GM19455 (cell line): ENCODE data around the gene VARS2.
"Not testable (repeated sequence)": the region's sequence is repeated elsewhere in the genome, so short reads cannot be mapped to it uniquely, and the experiment has no call there.

Source experiments
- ATAC-seq: cut with Tn5 transposase; IDR thresholded peaks from one replicate; pipeline ENCODE4 v1.9.1; 2021; ENCODE audit not compliant: unreplicated experiment

VARS2 gene

GRCh38 chr6:30914076-30914853, at the start of gene VARS2:
Gene VARS2 (plus strand): TSS chr6:30914238. CDS start chr6:30914837, 599 bp downstream.
- peak; percentile 81 for ATAC-seq

- ATAC-seq, result no peak
Observed at GRCh38 chr6:30864325-30864724, 49.7 kb upstream of the VARS2 start.

DNA sequence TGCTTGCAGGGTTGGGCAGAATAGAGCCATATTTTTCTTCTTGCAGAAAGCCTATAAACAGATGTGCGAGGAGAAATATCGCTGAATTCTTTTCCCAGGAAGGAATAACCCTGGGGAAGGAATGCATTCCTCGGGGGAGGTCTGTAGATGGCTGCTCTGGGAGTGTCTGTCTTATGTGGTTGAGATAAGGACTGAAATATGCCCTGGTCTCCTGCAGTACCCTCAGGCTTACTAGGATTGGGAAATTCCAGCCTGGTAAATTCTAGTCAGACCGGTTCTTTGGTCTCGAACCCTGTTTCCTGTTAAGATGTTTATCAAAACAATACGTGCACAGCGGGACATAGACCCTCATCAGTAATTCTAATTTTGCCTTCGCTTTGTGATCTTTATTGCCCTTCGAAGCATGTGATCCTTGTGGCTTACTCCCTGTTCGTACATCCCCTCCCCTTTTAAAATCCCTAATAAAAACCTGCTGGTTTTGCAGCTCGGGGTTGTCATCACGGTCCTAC, 44.7 kb upstream of the VARS2 start:
- not testable (repeated sequence) for ATAC-seq

DNA sequence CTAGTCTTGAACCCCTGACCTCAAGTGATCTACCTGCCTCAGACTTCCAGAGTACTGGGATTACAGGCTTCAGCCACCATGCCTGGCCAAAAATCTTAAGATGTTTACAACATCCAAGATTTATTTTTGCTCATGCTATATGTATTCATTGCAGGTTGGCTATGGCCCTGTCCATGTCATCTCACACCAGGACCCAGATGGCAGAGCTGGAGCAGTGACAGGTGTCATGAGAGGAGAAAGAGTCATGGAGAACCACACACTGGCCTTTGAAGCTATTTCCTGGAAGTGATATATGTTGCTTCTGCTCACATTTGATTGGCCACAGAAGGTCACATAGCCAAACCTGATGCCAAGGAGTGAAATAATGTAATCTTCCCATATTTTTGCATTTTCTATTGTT, 43.5 kb upstream of the VARS2 start:
- no peak for ATAC-seq

GRCh38 chr6:30871592-30872183, 42.4 kb upstream of the VARS2 start:
- ATAC-seq, result no peak

DNA sequence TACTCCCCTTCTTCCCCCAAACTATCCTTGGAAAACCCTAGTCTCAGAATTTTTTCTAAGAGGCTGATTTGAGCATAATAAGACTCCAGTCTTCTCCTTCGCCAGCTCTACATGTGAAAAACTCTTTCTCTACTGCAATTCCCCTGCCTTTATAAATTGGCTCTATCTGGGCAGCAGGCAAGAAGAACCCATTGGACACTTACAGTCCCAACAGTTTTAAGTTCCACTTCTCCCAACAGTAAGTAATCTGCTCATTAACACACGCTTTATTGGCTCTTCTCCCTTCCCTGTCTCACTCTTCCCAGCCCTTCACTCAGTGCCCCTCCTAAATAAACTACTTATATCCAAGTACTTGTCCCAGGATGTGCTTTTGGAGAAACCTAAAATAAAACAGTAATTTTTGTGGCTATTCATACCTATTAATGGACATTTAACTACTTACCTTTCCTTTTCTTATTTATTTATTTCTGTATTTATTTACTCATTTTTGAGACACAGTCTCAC, 40.8 kb upstream of the VARS2 start:
- no peak for ATAC-seq

DNA sequence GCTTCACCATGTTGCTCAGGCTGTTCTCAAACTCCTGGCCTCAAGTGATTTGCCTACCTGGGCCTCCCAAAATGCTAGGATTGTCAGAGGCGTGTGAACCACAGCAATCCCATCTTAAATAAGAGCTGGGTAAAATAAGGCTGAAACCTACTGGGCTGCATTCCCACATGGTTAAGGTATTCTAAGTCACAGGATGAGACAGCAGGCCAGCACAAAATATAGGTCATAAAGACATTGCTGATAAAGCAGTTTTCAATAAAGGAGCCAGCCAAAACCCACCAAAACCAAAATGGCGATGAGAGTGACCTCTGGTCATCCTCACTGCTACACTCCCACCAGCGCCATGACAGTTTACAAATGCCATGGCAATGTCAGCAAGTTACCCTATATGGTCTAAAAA, 40.2 kb upstream of the VARS2 start:
- not testable (repeated sequence) for ATAC-seq

- ATAC-seq, result no peak
Observed at GRCh38 chr6:30875244-30876038, 38.6 kb upstream of the VARS2 start.

DNA sequence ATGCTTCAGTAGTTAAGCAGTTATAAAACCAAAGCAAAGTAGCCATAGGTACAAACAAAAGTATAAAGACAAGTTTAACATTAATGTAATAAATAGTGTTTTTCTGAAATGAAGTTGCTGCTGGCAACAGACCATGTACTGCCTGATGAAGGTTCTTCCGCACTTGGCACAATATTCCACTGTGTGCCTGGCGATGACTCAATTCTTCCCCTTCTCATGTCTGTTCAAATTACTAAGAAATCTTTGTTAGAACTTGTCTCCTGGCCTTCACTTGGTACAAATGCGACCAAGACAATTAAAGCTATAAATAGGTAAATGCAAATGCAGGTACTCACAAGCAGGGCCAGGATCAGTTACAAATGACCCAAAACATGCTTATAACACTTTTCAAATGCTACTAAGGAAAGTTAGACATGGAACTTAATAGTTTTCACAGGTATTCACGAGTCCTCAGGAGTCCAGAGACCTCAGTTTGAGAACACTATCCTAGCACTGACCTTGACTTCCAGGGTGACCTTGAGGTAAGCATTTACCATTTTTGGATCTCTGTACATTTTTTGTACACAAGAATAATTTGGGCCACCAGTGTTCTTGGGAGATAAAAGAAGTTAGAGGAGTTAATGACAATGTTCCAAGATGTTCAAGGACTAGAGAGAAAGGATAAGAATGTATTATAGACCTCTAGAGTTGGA, 37.9 kb upstream of the VARS2 start:
- ATAC-seq, result no peak

DNA sequence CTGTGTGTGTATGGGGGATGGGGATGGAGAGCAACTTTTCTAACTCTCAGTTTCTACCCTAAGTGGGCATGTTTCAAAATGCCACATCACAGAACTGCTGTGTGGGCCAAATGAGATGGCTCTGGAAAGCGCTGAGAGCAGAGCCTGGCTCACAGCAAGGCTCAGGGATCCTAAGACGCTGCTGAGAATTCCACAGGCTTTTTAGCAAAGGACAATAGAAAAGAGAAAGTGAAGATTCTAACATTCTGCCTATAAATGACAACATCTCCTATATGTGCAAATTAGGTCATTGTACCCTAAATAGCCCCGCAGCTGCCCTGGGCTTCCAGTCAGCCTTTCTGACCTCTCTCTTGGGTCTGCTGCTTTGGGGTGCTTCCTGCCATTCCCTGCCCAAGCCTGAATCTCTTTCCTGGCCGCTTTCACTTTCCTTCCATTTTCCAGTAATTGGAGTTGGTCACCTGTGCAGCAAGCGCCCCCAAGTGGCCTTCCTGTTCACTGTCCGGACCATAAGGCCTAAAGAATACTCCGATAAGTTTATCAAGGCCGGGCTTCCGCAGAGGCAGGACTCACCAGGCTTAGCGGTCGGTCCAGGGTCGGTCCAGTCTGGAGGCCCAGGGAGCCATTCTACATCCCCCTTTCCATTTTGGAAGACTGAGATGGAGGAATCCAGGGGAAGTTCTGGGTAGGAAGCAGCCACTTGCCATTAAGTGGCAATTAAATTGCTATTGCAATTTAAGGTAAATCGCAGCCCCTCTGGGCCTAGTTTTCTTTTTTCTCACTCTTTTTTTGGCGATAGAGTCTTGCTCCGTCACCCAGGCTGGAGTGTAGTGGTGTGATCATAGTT, 36.4 kb upstream of the VARS2 start:
- ATAC-seq, result no peak

- ATAC-seq, result no peak
Observed at GRCh38 chr6:30879684-30880427, 34.2 kb upstream of the VARS2 start.

- ATAC-seq, result no peak
Observed at GRCh38 chr6:30880698-30881252, 33.3 kb upstream of the VARS2 start.

DNA sequence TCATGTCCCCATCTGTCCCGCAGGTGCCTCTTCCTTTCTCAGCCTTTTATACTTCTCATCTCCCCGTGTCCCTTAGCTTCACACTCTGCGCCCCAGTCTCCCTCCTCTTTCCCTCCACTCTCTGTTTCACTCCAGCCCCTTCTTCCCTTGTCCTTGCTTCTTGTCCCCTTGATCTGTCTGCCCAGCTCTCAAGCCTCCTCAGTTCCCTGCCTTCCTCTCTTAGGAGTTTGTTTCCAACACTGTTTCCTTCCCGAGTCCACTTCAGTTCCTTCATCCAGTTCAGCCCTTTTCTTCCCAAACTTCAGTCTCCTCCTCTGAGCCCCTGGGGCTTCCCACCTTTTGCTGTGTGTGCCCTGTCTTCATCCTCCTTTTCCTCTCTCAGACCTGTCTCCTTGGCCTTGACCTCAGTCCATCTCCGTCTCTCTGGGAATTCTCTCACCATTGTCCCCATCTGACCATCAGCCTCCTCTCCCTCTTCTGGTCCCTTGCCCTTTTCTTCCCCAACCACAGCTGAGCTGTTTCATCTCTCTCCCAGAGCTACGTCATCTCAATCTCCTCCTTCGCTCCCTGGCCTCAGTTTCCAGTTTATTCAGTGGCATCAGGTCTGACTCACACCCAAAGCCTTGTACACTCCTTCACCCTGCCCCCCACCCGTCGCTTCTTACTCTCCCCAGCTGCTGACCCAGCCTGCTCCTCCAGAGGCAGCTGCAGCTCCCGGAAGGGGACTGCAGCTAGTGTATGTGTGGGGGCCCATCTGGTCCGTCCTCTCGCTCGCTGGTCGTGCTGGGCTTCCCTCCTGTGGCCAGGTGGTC, 32.4 kb upstream of the VARS2 start:
- no peak for ATAC-seq

- no peak for ATAC-seq
Observed at GRCh38 chr6:30882204-30882758, 31.8 kb upstream of the VARS2 start.

GRCh38 chr6:30882759-30883684, 31.0 kb upstream of the VARS2 start:
- ATAC-seq, result no peak

DNA sequence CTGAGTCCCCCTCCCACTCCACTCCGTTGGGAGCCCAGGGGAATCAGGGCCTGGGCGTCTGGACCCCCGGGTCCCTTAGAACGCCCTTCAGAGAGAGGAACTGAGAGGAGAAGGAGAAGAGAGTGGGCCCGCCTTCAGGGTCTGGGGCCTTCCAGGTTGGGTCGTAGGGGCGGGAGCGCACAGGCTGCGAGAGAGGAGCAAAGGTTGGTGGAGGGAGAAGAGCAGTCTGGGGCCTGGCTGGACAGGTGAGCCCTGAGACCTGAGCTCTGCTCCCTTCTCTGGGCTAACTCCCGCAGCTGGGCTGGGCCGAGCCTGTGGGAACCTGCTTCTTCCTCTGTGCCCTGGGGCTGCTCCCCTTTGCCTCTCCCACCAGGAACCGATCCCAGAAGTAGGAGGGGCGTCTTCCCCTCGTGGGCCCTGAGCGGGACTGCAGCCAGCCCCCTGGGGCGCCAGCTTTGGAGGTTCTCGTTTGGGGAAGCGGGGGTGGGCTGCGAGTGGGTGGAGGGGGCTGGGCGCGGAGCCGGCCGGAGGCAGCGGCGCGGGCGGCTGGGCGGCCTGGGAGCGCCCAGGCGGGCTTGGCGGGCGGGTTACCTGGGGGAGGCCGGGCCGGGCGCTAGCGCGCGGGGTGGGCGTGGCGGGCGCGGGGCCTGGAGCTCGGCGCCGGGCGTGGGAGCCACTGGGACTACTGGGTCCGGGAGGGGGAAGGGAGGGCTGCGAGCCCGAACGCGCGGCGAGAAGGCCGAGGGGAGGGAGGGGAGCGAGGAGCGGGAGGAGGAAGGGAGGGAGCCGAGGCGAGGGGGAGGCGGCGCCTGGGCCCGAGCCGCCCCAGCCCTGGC, 30.1 kb upstream of the VARS2 start, which contains the start of gene DDR1:
Gene DDR1 (plus strand): TSS at position 835 of the 836 bp plus-strand sequence. CDS start 4,211 bp downstream, outside the sequence.
- ATAC-seq, result no peak
